K562 (cell line): ENCODE measurements around the gene SESN3. TPM values are rescaled to one million over a fixed set of nuclear protein-coding genes. Genes with fewer than 3 reads are reported as not detected.
A peak's percentile ranks its signal among the peaks of the same experiment; 100 is the strongest.

Experiments used
- ARNT ChIP-seq, 2 experiments: fragments of 450-650 bp; IDR thresholded peaks; 2 replicates each; pipeline ENCODE4 v1.6.1; 2016; ENCODE audit warnings: mild to moderate bottlenecking in 1 of 2
- ATF1 ChIP-seq, 2 experiments: fragments of 450-650 bp in 1 of 2; IDR thresholded peaks; 2 replicates each; pipeline ENCODE4 v1.6.1; 2016; ENCODE audit warnings: missing compliant biosample characterization in 1 of 2, missing genetic modification characterization in 1 of 2
- CCAR2 ChIP-seq: fragments of 200-400 bp; formaldehyde crosslinking; IDR thresholded peaks from 2 replicates; pipeline ENCODE4 v1.6.1; 2017; ENCODE audit warnings: mild to moderate bottlenecking, low read depth, low read length
- CHD1 ChIP-seq: fragments of 200-600 bp; sonication (generic); IDR thresholded peaks from one replicate; pipeline ENCODE4 v1.6.1; 2012; ENCODE audit warnings: mild to moderate bottlenecking, moderate library complexity, low read length, inconsistent platforms
- CHD2 ChIP-seq: IDR thresholded peaks from 2 replicates; pipeline ENCODE4 v1.6.1; 2011; ENCODE audit warnings: low read depth, low read length
- CREM ChIP-seq: IDR thresholded peaks from 2 replicates; pipeline ENCODE4 v1.6.1; 2014; ENCODE audit warnings: antibody characterized with exemption, low read depth
- GATAD2B ChIP-seq: fragments of 450-650 bp; IDR thresholded peaks from 2 replicates; pipeline ENCODE4 v1.6.1; 2017; ENCODE audit warnings: mild to moderate bottlenecking, borderline replicate concordance
- MEIS2 ChIP-seq: fragments of 450-650 bp; IDR thresholded peaks from 2 replicates; pipeline ENCODE4 v1.6.1; 2014; ENCODE audit warnings: mild to moderate bottlenecking; ENCODE audit not compliant: partially characterized antibody
- NR3C1 ChIP-seq: sonication (generic); formaldehyde crosslinking; IDR thresholded peaks from 2 replicates; pipeline ENCODE4 v1.8.1; 2022; ENCODE audit warnings: missing genetic modification reagents
- RBBP5 ChIP-seq: fragments of 200-600 bp; sonication (generic); IDR thresholded peaks from 2 replicates; pipeline ENCODE4 v1.6.1; 2012; ENCODE audit warnings: borderline replicate concordance, mild to moderate bottlenecking, low read length, control low read depth, inconsistent platforms; ENCODE audit not compliant: insufficient read depth, poor library complexity, severe bottlenecking
- SMAD4 ChIP-seq: fragments of 250-450 bp; sonication (Bioruptor Pico); conservative IDR thresholded peaks from 2 replicates; pipeline ENCODE4 v1.8.0; 2021; ENCODE audit warnings: inconsistent platforms, mild to moderate bottlenecking, moderate library complexity
- ZNF232 ChIP-seq: sonication (generic); formaldehyde crosslinking; IDR thresholded peaks from 2 replicates; pipeline ENCODE4 v1.8.0; 2022; ENCODE audit warnings: mild to moderate bottlenecking, missing genetic modification reagents
- ZNF239 ChIP-seq: fragments of 250-450 bp; sonication (Bioruptor Pico); IDR thresholded peaks from 2 replicates; pipeline ENCODE4 v1.4.0; 2020; ENCODE audit warnings: mild to moderate bottlenecking
- ZSCAN32 ChIP-seq: fragments of 450-650 bp; formaldehyde crosslinking; IDR thresholded peaks from 2 replicates; pipeline ENCODE4 v1.4.0; 2020; ENCODE audit warnings: mild to moderate bottlenecking, moderate library complexity
- polyA plus RNA-seq, 8 experiments: library from polyadenylated mRNA; depleted of rRNA in 4 of 8; stranded (reverse) in 5 of 8; unstranded in 3 of 8; fragments of >200 nt; fragmentation: Nextera tagmentation in 2 of 8; fragmentation: Illumina TruSeq in 1 of 8; extraction: Ambion mirVana in 2 of 8; extraction: Trizol in 1 of 8; gene quantifications; 2 replicates each; pipeline versions ENCODE4 v1.2.1 to v1.2.3, GENCODE V29; 2011 to 2014; ENCODE audit warnings: inconsistent platforms in 1 of 8, missing spikeins in 1 of 8
- total RNA-seq, 7 experiments: library from RNA; depleted of rRNA in 6 of 7; stranded (reverse); fragments of >200 nt in 6 of 7; fragmentation: Illumina TruSeq in 2 of 7; extraction: Trizol in 2 of 7; gene quantifications; 2 replicates each; pipeline versions ENCODE4 v1.2.1 to v1.2.3, GENCODE V29; 2011 to 2021; ENCODE audit warnings: low replicate concordance in 1 of 7
- TF ChIP-seq, protein P1 (sequence below): fragments of 250-450 bp; sonication (Bioruptor Pico); IDR thresholded peaks from 2 replicates; pipeline ENCODE4 v1.4.0; 2020
- TF ChIP-seq, protein P2 (sequence below): fragments of 450-650 bp; formaldehyde crosslinking; IDR thresholded peaks from 2 replicates; pipeline ENCODE4 v1.4.0; 2022; ENCODE audit warnings: missing genetic modification characterization
- TF ChIP-seq, protein P3 (sequence below): fragments of 250-450 bp; sonication (Bioruptor Pico); IDR thresholded peaks from 2 replicates; pipeline ENCODE4 v1.8.0; 2022; ENCODE audit warnings: inconsistent platforms
- TF ChIP-seq, protein P4 (sequence below): fragments of 450-650 bp; IDR thresholded peaks from 2 replicates; pipeline ENCODE4 v1.6.1; 2016

The SESN3 gene
- total and polyA plus RNA-seq, 9 of the 15 experiments (the other 6 are each of a cell fraction or from before 2014, with no cell fraction given), result 0.44 to 2.6 (median 1.5) TPM

DNA sequence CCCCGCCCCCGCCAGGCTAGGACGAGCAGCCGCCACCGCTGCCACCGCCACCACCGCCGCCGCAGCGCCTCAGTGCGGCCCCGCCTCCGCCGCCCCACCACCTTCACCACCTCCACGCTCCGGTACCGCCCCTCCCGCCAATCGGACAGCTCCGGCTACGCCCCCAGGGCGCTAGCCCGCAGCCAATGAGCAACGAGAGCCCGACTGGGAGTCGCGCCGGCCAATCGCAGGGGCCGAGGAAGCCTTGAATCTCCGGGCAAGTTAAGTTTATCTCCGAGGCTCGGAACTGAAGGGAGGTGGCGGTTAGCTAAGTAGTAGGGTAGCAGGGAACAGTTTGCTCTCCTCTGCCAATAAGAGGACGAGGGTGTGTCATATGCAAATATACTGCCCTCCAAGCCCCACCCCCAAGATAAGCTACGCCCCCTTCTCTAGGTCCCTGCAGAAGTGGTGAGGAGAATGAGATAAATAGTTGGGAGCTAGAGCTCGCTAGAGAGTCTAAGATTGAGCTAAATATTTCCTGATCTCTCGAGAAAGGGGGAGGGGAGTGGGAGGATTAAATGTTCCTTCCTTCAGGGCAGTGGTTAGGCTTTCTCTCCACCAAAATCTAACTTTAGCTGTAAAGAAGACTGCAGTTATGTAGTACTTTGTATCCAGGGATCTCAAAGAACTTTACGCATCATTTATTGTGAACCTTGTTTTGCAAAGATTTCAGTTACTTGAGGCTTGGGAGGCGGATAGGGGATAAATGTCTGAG is at the start of gene SESN3 (continued):
- TF ChIP-seq, protein P1, sequence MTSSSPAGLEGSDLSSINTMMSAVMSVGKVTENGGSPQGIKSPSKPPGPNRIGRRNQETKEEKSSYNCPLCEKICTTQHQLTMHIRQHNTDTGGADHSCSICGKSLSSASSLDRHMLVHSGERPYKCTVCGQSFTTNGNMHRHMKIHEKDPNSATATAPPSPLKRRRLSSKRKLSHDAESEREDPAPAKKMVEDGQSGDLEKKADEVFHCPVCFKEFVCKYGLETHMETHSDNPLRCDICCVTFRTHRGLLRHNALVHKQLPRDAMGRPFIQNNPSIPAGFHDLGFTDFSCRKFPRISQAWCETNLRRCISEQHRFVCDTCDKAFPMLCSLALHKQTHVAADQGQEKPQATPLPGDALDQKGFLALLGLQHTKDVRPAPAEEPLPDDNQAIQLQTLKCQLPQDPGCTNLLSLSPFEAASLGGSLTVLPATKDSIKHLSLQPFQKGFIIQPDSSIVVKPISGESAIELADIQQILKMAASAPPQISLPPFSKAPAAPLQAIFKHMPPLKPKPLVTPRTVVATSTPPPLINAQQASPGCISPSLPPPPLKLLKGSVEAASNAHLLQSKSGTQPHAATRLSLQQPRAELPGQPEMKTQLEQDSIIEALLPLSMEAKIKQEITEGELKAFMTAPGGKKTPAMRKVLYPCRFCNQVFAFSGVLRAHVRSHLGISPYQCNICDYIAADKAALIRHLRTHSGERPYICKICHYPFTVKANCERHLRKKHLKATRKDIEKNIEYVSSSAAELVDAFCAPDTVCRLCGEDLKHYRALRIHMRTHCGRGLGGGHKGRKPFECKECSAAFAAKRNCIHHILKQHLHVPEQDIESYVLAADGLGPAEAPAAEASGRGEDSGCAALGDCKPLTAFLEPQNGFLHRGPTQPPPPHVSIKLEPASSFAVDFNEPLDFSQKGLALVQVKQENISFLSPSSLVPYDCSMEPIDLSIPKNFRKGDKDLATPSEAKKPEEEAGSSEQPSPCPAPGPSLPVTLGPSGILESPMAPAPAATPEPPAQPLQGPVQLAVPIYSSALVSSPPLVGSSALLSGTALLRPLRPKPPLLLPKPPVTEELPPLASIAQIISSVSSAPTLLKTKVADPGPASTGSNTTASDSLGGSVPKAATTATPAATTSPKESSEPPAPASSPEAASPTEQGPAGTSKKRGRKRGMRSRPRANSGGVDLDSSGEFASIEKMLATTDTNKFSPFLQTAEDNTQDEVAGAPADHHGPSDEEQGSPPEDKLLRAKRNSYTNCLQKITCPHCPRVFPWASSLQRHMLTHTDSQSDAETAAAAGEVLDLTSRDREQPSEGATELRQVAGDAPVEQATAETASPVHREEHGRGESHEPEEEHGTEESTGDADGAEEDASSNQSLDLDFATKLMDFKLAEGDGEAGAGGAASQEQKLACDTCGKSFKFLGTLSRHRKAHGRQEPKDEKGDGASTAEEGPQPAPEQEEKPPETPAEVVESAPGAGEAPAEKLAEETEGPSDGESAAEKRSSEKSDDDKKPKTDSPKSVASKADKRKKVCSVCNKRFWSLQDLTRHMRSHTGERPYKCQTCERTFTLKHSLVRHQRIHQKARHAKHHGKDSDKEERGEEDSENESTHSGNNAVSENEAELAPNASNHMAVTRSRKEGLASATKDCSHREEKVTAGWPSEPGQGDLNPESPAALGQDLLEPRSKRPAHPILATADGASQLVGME (CRISPR knock-in tag), result no peak
- TF ChIP-seq, protein P2, sequence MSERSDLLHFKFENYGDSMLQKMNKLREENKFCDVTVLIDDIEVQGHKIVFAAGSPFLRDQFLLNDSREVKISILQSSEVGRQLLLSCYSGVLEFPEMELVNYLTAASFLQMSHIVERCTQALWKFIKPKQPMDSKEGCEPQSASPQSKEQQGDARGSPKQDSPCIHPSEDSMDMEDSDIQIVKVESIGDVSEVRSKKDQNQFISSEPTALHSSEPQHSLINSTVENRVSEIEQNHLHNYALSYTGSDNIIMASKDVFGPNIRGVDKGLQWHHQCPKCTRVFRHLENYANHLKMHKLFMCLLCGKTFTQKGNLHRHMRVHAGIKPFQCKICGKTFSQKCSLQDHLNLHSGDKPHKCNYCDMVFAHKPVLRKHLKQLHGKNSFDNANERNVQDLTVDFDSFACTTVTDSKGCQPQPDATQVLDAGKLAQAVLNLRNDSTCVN (CRISPR knock-in tag), result no peak
- TF ChIP-seq MEIS2 (no peak), CHD2 (0 out of 2 replicates have a peak, but pooled peaks have one; percentile 24), GATAD2B (no peak), CHD1 (no peak), SMAD4 (no peak), ZNF239 (CRISPR knock-in tag) (no peak), CREM (peak; percentile 58), ATF1 (CRISPR knock-in tag; IDR thresholded peaks at IDR 0.05) (no peak), ATF1 (tag; IDR thresholded peaks at IDR 0.05) (peak; percentile 63), CCAR2 (no peak), NR3C1 (no peak), ZSCAN32 (CRISPR knock-in tag) (no peak), ZNF232 (CRISPR knock-in tag) (no peak), RBBP5 (no peak), ARNT (IDR thresholded peaks at IDR 0.05) (0 out of 4 replicates have a peak, but pooled peaks of 1 of the 2 experiments have one; percentile 20)
- TF ChIP-seq, protein P3, sequence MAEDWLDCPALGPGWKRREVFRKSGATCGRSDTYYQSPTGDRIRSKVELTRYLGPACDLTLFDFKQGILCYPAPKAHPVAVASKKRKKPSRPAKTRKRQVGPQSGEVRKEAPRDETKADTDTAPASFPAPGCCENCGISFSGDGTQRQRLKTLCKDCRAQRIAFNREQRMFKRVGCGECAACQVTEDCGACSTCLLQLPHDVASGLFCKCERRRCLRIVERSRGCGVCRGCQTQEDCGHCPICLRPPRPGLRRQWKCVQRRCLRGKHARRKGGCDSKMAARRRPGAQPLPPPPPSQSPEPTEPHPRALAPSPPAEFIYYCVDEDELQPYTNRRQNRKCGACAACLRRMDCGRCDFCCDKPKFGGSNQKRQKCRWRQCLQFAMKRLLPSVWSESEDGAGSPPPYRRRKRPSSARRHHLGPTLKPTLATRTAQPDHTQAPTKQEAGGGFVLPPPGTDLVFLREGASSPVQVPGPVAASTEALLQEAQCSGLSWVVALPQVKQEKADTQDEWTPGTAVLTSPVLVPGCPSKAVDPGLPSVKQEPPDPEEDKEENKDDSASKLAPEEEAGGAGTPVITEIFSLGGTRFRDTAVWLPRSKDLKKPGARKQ (CRISPR knock-in tag), result peak; percentile 91; the same call in 1 of the 2 replicates
- TF ChIP-seq, protein P4, sequence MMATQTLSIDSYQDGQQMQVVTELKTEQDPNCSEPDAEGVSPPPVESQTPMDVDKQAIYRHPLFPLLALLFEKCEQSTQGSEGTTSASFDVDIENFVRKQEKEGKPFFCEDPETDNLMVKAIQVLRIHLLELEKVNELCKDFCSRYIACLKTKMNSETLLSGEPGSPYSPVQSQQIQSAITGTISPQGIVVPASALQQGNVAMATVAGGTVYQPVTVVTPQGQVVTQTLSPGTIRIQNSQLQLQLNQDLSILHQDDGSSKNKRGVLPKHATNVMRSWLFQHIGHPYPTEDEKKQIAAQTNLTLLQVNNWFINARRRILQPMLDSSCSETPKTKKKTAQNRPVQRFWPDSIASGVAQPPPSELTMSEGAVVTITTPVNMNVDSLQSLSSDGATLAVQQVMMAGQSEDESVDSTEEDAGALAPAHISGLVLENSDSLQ, result peak; percentile 74
